Cardiac fibroblast (primary cell): ENCODE measurements around the gene EVA1C.
"Not testable (repeated sequence)": the region's sequence is repeated elsewhere in the genome, so short reads cannot be mapped to it uniquely, and the experiment has no call there.

ENCODE experiments used
- DNase-seq, 2 donors: peaks; one replicate each; pipeline versions ENCODE4 v3.0.0 to v3.0.0-alpha.2; 2010; ENCODE audit warnings: low read depth in 2 of 2
- H3K4me3 ChIP-seq, 2 donors: replicated peaks in 1 of 2; 1 replicate in 1 of 2; 2 replicates in 1 of 2; pipeline ENCODE4 v1.5.1; 2011; ENCODE audit warnings: low read depth in 2 of 2, low read length in 2 of 2, mild to moderate bottlenecking in 2 of 2, moderate library complexity in 1 of 2
- TF ChIP-seq, protein P1 (sequence below): IDR thresholded peaks from one replicate; pipeline ENCODE4 v1.5.1; 2011; ENCODE audit warnings: low read depth, mild to moderate bottlenecking, low read length, inconsistent platforms

The EVA1C gene

DNA sequence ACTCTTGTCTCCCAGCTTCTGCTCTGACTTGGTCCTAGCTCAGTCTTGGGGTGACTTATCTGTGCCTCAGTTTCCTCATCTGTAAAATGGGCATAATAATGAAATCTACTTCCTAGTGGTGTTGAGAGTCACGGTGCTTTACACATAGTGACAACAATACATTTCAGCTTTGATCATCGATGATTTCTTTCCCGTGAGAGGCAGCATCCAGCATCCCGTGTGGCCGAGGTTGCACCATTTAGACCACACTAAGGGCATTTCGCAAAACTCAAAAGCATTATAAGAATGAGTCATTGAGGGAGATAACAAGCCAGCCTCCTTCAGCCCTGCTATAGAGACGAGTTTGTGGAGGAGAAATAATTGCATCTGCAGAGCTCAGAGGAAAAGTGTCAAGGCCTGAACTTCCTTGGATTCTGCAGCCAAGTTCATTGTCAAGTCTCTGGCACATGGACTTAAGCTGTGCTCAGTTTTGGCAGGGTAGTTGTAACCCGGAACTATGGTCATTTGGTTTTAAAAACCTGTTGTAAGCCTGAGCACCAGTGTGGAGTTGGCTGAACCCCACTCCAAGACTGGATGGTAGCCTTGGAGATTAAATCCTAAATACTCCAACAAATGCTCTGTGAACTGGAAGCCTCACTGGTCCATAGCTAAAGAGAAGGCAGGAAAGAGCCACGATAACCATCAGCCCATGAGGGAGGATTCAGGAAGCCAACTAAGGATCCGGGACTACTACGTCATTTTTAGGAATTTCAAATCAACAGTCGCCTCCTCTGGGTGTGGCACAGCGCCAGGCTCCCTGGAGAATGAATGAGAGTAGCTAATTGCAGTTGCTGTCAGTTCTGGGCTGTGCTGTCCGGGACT is 108.6 kb downstream of the EVA1C start:
- H3K4me3 ChIP-seq, result no peak overlapping the region
- DNase-seq, result peak; percentile 98
- TF ChIP-seq, protein P1, sequence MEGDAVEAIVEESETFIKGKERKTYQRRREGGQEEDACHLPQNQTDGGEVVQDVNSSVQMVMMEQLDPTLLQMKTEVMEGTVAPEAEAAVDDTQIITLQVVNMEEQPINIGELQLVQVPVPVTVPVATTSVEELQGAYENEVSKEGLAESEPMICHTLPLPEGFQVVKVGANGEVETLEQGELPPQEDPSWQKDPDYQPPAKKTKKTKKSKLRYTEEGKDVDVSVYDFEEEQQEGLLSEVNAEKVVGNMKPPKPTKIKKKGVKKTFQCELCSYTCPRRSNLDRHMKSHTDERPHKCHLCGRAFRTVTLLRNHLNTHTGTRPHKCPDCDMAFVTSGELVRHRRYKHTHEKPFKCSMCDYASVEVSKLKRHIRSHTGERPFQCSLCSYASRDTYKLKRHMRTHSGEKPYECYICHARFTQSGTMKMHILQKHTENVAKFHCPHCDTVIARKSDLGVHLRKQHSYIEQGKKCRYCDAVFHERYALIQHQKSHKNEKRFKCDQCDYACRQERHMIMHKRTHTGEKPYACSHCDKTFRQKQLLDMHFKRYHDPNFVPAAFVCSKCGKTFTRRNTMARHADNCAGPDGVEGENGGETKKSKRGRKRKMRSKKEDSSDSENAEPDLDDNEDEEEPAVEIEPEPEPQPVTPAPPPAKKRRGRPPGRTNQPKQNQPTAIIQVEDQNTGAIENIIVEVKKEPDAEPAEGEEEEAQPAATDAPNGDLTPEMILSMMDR, result no peak

DNA sequence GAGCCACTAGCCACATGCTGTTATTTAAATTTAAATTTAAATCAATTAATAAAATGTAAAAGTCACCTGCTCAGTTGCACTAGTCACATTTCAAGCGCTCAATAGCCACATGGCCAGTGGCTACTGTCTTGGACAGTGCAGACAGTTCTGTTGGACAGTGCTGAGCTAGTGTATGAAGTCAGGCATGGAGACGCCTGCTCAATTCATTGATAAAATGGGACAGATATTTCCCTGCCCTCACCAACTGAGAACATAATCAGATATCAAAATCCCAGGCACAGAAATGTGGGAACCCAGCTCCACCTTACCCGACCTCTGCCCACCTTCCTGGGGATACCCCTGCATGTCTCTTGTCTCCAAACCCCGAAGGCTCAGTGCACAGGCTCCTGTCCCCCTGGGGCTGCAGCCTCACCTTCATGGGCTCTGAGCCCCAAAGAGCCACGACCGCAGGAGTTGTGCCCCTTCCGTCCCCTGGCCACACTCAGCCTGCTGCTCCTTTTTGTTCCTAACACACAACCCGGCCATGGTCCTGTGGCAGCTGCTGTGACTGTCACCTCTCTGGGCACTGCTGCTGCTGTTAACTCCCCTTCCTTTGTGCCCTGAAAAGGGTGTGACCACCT is 109.3 kb downstream of the EVA1C start:
- no peak overlapping the region for H3K4me3 ChIP-seq

DNA sequence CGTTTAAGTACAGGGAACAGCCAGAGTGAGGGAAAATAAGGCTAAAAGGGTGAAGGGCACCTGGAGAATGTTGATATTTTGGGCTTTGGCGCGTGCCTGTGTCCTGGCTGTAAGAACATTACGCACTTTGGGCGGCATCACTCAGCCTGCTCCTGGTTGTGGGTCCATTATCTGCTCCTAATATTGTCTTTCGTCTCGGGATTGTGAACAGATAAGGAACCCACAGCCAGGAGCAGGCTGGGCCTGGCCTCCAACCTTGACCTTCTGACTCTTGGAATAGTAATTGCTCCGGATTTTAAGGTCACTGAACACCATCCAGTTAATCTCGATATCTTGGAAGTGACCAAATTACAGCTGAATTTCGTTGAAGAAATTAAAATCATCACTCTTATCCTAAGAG is 111.0 kb downstream of the EVA1C start:
- no peak overlapping the region for H3K4me3 ChIP-seq
- DNase-seq, result no peak
- TF ChIP-seq, protein P1, result no peak

More for the DNA sequence above, 109.3 kb downstream of the EVA1C start:
- DNase-seq, result no peak
- TF ChIP-seq, protein P1, result no peak

- TF ChIP-seq, protein P1, result no peak
- peak; percentile 91 to 92 for DNase-seq
- no peak overlapping the region for H3K4me3 ChIP-seq
Observed at GRCh38 chr21:32523988-32524719, 111.6 kb downstream of the EVA1C start.

GRCh38 chr21:32525282-32525681 is 112.8 kb downstream of the EVA1C start:
- TF ChIP-seq, protein P1, result no peak
- H3K4me3 ChIP-seq, result no peak overlapping the region
- no peak for DNase-seq

GRCh38 chr21:32529679-32530078 is 117.2 kb downstream of the EVA1C start:
- TF ChIP-seq, protein P1, result no peak
- peak in 1 of 2 donors; percentile 27 for DNase-seq
- H3K4me3 ChIP-seq, result no peak overlapping the region

- not testable (repeated sequence) for H3K4me3 ChIP-seq, DNase-seq
Observed at GRCh38 chr21:32530809-32531208, 118.3 kb downstream of the EVA1C start.

DNA sequence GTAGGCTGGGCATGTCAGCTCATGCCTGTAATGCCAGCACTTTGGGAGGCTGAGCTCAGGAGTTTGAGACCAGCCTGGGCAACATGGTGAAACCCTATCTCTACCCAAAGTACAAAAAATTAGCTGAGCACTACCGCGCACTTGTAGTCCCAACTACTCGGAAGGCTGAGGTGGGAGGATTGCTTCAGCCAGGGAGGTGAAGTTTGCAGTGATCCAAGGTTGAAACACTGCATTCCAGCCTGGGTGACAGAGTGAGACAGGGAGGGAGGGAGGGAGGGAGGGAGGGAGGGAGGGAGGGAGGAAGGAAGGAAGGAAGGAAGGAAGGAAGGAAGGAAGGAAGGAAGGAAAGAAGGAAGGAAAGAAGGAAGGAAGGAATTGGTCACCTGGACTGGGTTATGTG is 119.1 kb downstream of the EVA1C start:
- not testable (repeated sequence) for DNase-seq, H3K4me3 ChIP-seq
